ENCODE results near the gene UST. TPM values are rescaled to one million over a fixed set of nuclear protein-coding genes. Genes with fewer than 3 reads are reported as not detected.

UST gene
- total RNA-seq, 4 donors from 2014 or later, result 2.9 to 12.0 (median 5.7) TPM

DNA sequence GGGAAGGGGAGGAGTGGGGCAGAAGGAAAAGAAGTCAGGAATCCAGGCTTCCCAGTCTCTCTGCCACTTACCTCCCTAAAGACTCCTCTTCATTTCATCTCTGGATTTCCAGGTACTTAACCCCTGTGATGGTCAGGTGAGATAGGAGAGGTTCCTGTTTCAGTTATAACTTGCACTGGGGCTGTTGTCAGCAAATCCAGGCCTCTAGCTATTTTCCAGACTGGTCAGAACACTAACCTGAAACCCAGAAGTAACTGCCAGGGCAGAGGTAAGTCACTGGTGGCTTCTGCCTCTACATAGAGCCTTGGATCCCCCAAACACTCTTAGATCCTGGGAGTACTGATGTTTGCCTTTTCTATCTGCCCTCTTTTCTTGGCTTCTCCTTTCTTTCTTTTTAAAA lies 337.2 kb downstream of the UST start:
- Histone ChIP-seq H3K36me3 (no peaks in the 10 kb centered on the region), H3K27ac (no peak overlapping the region), H3K9me3 (no peaks in the 10 kb centered on the region), H3K4me1 (peaks cover 0 to 29% (median 10%) of the 10 kb centered on the region in 3 donors), H3K4me3 (no peak overlapping the region), H3K27me3 (peaks cover 0 to 5% (median 0%) of the 10 kb centered on the region in 4 donors)
- intact Hi-C loops (cut with DNase I), result loop anchor here (5.0 kb wide), 2 partner anchors 52 to 348 kb away; no protein-coding TSS in a partner anchor
- DNase-seq, result no peak
- TF ChIP-seq, protein P1, sequence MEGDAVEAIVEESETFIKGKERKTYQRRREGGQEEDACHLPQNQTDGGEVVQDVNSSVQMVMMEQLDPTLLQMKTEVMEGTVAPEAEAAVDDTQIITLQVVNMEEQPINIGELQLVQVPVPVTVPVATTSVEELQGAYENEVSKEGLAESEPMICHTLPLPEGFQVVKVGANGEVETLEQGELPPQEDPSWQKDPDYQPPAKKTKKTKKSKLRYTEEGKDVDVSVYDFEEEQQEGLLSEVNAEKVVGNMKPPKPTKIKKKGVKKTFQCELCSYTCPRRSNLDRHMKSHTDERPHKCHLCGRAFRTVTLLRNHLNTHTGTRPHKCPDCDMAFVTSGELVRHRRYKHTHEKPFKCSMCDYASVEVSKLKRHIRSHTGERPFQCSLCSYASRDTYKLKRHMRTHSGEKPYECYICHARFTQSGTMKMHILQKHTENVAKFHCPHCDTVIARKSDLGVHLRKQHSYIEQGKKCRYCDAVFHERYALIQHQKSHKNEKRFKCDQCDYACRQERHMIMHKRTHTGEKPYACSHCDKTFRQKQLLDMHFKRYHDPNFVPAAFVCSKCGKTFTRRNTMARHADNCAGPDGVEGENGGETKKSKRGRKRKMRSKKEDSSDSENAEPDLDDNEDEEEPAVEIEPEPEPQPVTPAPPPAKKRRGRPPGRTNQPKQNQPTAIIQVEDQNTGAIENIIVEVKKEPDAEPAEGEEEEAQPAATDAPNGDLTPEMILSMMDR (IDR thresholded peaks at IDR 0.05), result no peak
- TF ChIP-seq POLR2A (IDR thresholded peaks at IDR 0.05), result no peak

DNA sequence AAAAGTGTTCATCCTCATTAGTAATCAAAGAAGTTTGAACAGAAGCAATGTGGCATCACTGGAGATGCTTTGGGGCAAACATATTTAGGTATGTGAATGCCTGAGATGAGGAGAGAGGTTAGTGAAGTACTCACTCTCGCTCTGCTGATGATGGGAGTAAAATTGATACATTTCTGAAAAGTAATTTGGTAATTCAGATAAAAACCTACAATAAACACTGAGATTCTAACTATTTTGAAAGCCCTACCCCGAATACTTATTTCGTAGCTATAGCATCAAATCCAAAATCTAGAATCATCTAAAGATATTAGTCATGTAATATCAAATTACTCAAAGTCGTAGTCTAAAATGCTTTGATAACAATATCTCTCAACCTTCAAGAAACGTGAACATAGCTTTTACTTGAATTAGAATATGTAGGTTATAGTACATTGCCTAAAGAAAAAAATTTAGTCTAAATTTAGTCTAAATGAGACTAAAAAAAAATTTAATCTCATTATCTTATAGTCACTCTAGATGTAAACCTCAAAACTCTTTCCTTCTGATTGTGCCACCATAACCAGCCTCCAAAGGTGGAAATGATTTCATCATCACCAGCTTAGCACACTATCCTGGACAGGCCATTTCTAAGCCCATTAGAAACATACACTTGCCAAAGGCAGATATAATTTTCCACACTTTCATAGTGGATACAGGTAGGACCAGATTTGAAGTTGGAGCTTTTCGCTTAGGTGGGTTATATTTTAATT lies 338.2 kb downstream of the UST start:
- Histone ChIP-seq H3K36me3 (no peaks in the 10 kb centered on the region), H3K27ac (no peak overlapping the region), H3K9me3 (no peaks in the 10 kb centered on the region), H3K27me3 (peaks cover 0 to 5% (median 0%) of the 10 kb centered on the region in 4 donors), H3K4me3 (no peak overlapping the region), H3K4me1 (peaks cover 0 to 19% (median 8%) of the 10 kb centered on the region in 3 donors)
- no peak for TF ChIP-seq POLR2A (IDR thresholded peaks at IDR 0.05)
- TF ChIP-seq, protein P1 (IDR thresholded peaks at IDR 0.05), result no peak
- intact Hi-C loops (cut with DNase I), result loop anchor here (5.0 kb wide), 2 partner anchors 53 to 347 kb away; no protein-coding TSS in a partner anchor
- WGBS, 2 donors, result 79% methylated on average over 6 of the region's 6 CpGs
- no peak for DNase-seq

DNA sequence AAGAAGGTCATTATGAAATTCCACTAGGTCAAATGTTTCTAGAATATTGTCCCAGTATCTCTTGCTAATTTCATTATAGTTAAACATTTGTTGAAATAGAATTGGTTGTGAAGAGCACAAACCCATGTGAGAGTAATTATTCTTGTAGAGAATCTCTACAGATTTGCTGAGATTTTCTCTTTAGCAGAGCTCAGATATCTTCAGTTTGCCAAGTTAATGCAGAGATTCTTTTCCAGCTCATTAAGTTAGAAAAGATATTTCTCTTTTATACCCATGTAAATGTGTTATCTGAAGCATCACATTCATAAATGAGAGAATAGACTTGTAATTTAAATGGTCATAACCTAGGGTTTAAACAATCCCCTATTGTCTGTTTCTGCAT lies 338.7 kb downstream of the UST start:
- intact Hi-C loops (cut with DNase I), result no loop called here
- TF ChIP-seq, protein P1 (IDR thresholded peaks at IDR 0.05), result no peak
- no peak for TF ChIP-seq POLR2A (IDR thresholded peaks at IDR 0.05)
- H3K36me3 ChIP-seq, result no peaks in the 10 kb centered on the region

DNA sequence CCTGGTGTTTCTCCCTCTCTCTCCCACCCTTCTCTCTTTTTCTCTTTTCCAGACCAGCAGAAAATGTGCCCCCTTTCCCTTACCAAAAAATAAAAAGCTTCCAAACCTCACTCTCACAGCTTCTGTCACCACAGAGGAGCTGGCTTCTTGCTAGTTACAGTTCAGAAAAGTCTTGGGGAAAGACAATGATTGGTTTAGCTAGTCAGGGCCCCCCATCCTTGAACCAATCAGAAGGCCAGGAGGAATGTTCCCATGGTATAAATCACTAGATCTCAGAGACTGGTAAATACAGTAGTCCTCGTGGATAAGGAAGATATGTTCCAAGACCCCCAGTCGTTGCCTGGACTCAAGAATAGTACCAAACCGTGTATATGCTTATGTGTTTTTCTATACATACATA lies 339.5 kb downstream of the UST start:
- H3K4me3 ChIP-seq, result no peak overlapping the region
- H3K27ac ChIP-seq, result no peak overlapping the region
- intact Hi-C loops (cut with DNase I), result no loop called here
- TF ChIP-seq, protein P1 (IDR thresholded peaks at IDR 0.05), result no peak
- TF ChIP-seq POLR2A (IDR thresholded peaks at IDR 0.05), result no peak
- H3K9me3 ChIP-seq, result no peaks in the 10 kb centered on the region
- H3K4me1 ChIP-seq, result peaks cover 0 to 5% (median 0%) of the 10 kb centered on the region in 3 donors
- no peaks in the 10 kb centered on the region for H3K36me3 ChIP-seq
- peaks cover 0 to 5% (median 0%) of the 10 kb centered on the region in 4 donors for H3K27me3 ChIP-seq
- 75 to 76% methylated on average over 3 of the region's 3 CpGs for WGBS, 2 donors
- DNase-seq, result no peak

More for the DNA sequence above, 338.7 kb downstream of the UST start:
- H3K9me3 ChIP-seq, result no peaks in the 10 kb centered on the region
- no peak overlapping the region for H3K27ac ChIP-seq
- no peak for DNase-seq
- peaks cover 0 to 13% (median 3%) of the 10 kb centered on the region in 3 donors for H3K4me1 ChIP-seq
- peaks cover 0 to 5% (median 0%) of the 10 kb centered on the region in 4 donors for H3K27me3 ChIP-seq
- no peak overlapping the region for H3K4me3 ChIP-seq

DNA sequence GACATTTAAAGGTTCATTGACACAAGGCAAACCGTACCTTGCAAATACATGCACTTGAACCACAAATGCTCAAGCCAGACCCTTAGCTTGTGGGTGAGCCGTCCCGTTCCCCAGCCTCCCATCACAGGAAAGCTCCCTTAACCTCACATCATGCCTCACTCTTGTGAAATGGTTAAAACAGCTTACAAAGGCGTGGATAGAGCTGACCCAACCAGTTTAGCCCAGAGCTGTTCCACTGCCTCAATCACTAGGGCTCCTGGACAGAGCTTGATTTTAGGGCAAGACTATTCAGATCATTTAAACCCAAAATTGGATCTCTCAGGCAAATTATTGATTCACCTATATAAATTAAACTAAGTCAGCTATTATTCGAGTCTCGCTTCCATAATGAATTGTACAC lies 341.1 kb downstream of the UST start:
- 74 to 86% methylated on average over 6 of the region's 6 CpGs for WGBS, 2 donors
- Histone ChIP-seq H3K4me1 (no peaks in the 10 kb centered on the region), H3K27ac (no peak overlapping the region), H3K9me3 (no peaks in the 10 kb centered on the region), H3K4me3 (no peak overlapping the region), H3K27me3 (peaks cover 0 to 8% (median 0%) of the 10 kb centered on the region in 4 donors), H3K36me3 (no peaks in the 10 kb centered on the region)
- TF ChIP-seq, protein P1 (IDR thresholded peaks at IDR 0.05), result no peak
- no peak for TF ChIP-seq POLR2A (IDR thresholded peaks at IDR 0.05)
- DNase-seq, result no peak
- intact Hi-C loops (cut with DNase I), result no loop called here

All from esophagus squamous epithelium (tissue), 5 donors.